T-helper 17 cell (primary cell): ENCODE measurements around the gene NT5DC1. TPM values are rescaled to one million over a fixed set of nuclear protein-coding genes. Genes with fewer than 3 reads are reported as not detected.

Experiments
- ATAC-seq: fragments of 150-1000 bp; cut with Tn5 transposase; 2 replicates; pipeline ENCODE4 v1.10.0; 2021; ENCODE audit warnings: mild to moderate bottlenecking, moderate library complexity
- DNase-seq, 3 donors: peaks; one replicate each; pipeline versions ENCODE4 v3.0.0 to v3.0.0-alpha.2; 2020 to 2021
- H3K9me3 ChIP-seq: one replicate; pipeline ENCODE4 v1.7.0; 2013; ENCODE audit warnings: low read length, mild to moderate bottlenecking; ENCODE audit not compliant: control insufficient read depth, poor library complexity, severe bottlenecking
- H3K27ac Mint-ChIP-seq: one replicate; pipeline ENCODE4 v1.8.0; 2022; ENCODE audit warnings: mild to moderate bottlenecking, moderate library complexity, mixed read lengths
- H3K27me3 Mint-ChIP-seq: one replicate; pipeline ENCODE4 v1.8.0; 2022; ENCODE audit warnings: mixed read lengths
- H3K36me3 Mint-ChIP-seq: one replicate; pipeline ENCODE4 v1.8.0; 2022; ENCODE audit warnings: low read depth, mixed read lengths
- H3K4me1 Mint-ChIP-seq: one replicate; pipeline ENCODE4 v1.8.0; 2022; ENCODE audit warnings: mild to moderate bottlenecking, mixed read lengths
- H3K4me3 Mint-ChIP-seq: one replicate; pipeline ENCODE4 v1.8.0; 2022; ENCODE audit warnings: mild to moderate bottlenecking, moderate library complexity, mixed read lengths
- total RNA-seq, 4 donors: library from RNA in 2 of 4; stranded (reverse) in 2 of 4; gene quantifications; one replicate each; pipeline ENCODE4 v1.2.3 and lab custom pipeline; 2022 to 2026

The NT5DC1 gene
- total RNA-seq, 2 donors from 2014 or later: 33.1 to 34.5 TPM

DNA sequence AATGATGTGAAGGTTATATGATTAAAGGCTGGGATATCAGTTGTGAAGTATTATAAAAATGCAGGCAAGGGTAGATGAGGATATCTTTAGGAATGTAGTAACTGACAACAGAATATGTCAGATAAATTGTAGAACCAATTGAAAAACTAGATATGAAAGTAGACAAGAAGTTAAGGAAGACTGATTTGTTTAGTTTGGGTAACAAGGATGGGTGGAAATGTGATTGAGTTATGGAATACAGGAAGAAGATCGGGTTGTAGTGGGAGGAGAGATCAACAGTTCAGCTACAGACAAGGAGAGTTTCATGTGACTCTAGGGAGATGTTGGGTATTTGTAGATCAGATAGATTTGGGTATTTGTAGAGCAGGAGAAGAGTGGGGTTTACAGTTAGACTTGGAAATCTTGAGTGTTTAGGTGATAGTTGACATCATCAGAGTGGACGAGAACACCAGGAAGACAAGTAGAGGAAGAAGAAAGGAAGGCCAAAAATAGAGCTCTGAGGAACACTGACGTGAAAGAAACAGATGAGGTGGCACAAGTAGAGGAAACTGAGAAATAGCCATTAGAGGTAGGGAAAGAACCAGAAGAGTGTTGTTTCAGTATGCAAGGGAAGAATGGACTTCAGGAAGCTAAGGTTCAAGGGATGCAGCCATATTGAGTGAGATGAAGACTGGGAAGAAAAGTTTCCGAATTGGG lies 191.2 kb downstream of the NT5DC1 start:
- DNase-seq (no peak), ATAC-seq (no peak)
- Mint-ChIP-seq H3K4me1 (peaks cover 3% of the 10 kb centered on the region), H3K4me3 (no peak overlapping the region), H3K36me3 (peaks cover 2% of the 10 kb centered on the region), H3K27me3 (no peaks in the 10 kb centered on the region), H3K27ac (no peak overlapping the region)
- H3K9me3 ChIP-seq: no peaks in the 10 kb centered on the region

DNA sequence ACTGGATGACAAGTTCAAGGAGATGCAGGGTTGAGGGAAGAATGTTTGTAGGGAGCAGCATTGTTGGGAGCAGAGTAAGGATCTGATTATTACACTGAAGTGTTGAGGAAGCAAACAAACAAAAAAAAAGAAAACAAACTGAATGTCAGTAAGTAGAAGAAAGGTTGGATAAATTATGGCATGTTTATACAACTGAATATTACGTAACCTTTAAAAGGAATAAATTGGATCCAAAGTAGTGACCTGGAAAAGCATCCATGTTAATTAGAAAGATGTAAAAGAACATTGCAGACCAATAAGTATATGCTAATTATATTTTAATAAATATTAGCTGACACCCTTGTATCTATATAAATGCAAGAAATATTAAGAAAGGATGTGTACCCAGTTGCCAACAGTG lies 191.9 kb downstream of the NT5DC1 start:
- DNase-seq: no peak
- no peak for ATAC-seq
- Mint-ChIP-seq H3K27me3 (no peaks in the 10 kb centered on the region), H3K27ac (no peak overlapping the region), H3K4me1 (peaks cover 3% of the 10 kb centered on the region), H3K4me3 (no peak overlapping the region), H3K36me3 (peaks cover 2% of the 10 kb centered on the region)
- no peaks in the 10 kb centered on the region for H3K9me3 ChIP-seq

DNA sequence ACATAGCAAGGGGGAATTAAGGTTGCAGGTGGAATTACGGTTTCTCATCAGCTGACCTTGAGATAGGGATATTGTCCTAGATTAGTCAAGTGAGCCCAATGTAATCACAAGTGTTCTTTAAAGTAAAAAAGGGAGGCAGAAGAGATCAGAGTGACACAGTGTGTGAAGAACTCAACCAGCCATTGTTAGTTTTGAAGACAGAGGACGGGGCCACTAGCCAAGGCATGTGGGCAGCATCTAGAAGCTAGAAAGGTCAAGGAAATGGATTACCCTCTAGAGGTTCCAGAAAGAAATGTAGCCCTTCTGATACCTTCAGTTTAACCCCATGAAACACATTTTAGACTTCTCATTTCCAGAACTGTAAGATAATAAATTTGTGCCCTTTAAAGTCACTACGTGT lies 197.6 kb downstream of the NT5DC1 start:
- H3K27me3 Mint-ChIP-seq: no peaks in the 10 kb centered on the region
- peaks cover 8% of the 10 kb centered on the region for H3K4me1 Mint-ChIP-seq
- ATAC-seq (no peak), DNase-seq (no peak)
- peaks cover 2% of the 10 kb centered on the region for H3K36me3 Mint-ChIP-seq
- H3K9me3 ChIP-seq: no peaks in the 10 kb centered on the region
- no peak overlapping the region for H3K4me3 Mint-ChIP-seq
- no peak overlapping the region for H3K27ac Mint-ChIP-seq

DNA sequence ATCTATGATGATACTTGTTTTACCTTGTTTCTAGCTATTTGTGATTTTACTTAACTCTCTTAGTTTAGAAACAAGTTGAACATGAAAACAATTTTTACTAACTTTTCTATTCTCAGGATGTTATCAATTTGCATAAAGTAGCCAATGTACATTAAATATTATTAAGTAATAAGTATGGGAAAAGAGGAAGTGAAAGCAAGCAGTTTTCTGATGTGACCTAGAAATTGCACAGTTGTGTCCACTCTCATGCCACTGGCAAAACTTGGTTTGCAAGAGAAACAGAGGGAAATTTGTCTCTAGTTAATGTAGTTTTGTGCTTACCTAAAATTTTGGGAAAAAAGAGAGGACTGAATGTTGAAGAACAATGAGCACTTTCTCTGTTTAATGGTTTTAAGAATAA lies 198.3 kb downstream of the NT5DC1 start:
- Mint-ChIP-seq H3K4me1 (peaks cover 10% of the 10 kb centered on the region), H3K36me3 (peaks cover 2% of the 10 kb centered on the region), H3K27ac (no peak overlapping the region), H3K4me3 (no peak overlapping the region), H3K27me3 (no peaks in the 10 kb centered on the region)
- DNase-seq (no peak), ATAC-seq (no peak)
- H3K9me3 ChIP-seq: no peaks in the 10 kb centered on the region

Other genes starting within 250 kb of the NT5DC1 start
- gene FRK, start 40.0 kb upstream of the NT5DC1 start, total RNA-seq: under 1 TPM in 1 of 2 donors, not detected in 1; 0.02 TPM
- gene COL10A1, start 25.3 kb downstream of the NT5DC1 start, total RNA-seq: under 1 TPM in 1 of 2 donors, not detected in 1; 0.34 TPM
- gene TSPYL4, start 153.2 kb downstream of the NT5DC1 start, total RNA-seq: 10 to 100 TPM; 45.8 to 56.5 TPM
- gene TSPYL1, start 179.1 kb downstream of the NT5DC1 start, total RNA-seq: 100 to 1,000 TPM; 199 to 216 TPM